Measurements from ENCODE around the gene GLT6D1. TPM values are rescaled to one million over a fixed set of nuclear protein-coding genes. Genes with fewer than 3 reads are reported as not detected.

GLT6D1 gene
- total RNA-seq, 2 experiments from 2014 or later, result not detected

DNA sequence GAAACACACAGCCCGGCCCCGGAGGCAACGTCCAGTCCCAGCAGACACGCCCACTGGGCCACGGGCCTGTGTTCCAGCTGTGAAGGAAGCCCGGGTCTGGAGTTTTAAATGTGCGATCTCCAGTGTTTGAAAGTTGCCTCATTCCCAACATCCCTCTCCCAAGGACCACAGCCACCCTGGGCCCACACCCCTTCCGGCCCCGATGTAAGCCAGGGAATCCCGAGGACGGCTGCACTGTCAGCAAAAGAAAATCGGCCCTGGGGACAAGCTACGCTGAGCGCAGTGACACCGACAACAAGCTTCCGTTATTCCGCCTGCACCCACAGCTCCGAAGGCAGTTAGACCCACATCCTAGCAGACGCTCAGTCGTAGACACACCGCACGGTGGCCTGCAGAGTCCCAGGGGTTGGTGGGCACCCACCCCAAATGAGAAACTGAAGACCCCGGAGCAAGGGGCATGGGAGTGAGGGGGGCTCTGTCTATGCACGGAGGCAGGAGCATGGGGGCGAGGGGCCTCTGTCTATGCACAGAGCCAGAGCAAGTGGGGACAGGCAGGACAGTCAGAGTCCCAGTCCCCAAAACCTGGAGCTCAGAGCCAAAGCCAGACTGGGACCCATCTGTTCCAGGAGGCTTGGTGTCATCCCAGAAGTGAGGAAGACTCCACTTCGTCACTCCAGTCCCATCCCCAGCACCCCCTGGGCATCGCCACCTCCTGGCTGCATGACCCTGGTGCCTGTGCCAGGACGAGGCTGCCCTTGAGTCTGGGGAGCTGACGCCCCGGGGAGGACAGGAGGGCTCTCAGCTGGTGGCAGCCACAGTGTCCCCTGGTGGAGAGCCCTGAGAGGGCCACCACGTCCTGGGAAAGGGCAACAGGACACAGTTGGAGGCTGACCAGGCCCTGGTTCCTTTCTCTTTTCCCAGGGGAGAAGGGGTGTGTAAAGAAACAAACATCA, 23.4 kb downstream of the GLT6D1 start:
- no peak for DNase-seq
- Mint-ChIP-seq H3K27ac (no peak overlapping the region), H3K27me3 (ENCODE audit: low read depth) (no peaks in the 10 kb centered on the region), H3K36me3 (ENCODE audit: low read depth) (no peaks in the 10 kb centered on the region), H3K4me1 (ENCODE audit: low read depth) (no peaks in the 10 kb centered on the region), H3K9me3 (ENCODE audit: insufficient read depth) (no peaks in the 10 kb centered on the region), H3K4me3 (no peak overlapping the region)
- POLR2A ChIA-PET, result no interaction called here
- CTCF ChIA-PET, result no interaction called here
- no peak for ATAC-seq

DNA sequence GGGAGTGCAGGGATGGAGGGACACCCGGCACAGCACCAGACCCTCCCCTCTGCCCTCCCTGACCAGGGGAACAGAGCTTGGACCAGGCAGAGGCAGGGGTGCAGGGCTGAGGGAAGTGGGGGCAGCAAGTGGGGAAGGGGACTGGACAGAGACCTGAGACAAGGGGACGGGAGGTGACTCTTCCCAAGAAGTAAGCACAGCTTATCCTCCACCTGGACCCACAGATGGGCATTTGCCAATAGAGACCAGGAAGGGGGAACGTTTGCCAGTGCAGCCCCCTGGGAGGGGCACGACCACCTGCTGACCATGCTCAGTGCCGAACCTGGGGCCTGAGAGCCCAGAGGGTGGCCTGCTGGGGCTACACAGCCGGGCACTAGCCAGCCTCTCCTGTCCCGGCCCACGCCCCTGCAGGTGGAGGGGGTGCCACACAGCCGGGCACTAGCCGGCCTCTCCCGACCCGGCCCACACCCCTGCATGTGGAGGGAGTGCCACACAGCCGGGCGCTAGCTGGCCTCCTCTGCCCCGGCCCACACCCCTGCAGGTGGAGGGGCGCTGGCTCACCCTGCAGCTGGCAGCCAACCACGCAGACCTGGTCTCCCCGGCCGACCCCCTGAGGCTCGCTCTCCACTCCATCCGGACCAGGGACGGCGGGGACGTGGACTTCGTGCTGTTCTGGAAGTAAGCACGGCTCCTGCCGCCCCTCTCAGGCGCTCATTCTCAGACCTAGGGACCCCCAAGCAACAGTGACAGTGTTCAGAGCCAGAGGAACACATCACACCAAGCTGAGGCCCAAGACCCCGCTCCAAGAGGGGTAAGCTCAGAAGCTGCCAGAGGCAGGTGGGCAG, 24.3 kb downstream of the GLT6D1 start:
- no peak overlapping the region for H3K27ac Mint-ChIP-seq
- no peaks in the 10 kb centered on the region for H3K4me1 Mint-ChIP-seq (ENCODE audit: low read depth)
- DNase-seq (no peak), ATAC-seq (no peak)
- no peak overlapping the region for H3K4me3 Mint-ChIP-seq
- no peaks in the 10 kb centered on the region for H3K27me3 Mint-ChIP-seq (ENCODE audit: low read depth)
- CTCF ChIA-PET, result no interaction called here
- H3K9me3 Mint-ChIP-seq (ENCODE audit: insufficient read depth), result no peaks in the 10 kb centered on the region
- POLR2A ChIA-PET, result no interaction called here
- H3K36me3 Mint-ChIP-seq (ENCODE audit: low read depth), result no peaks in the 10 kb centered on the region

- Mint-ChIP-seq H3K27ac (no peak overlapping the region), H3K36me3 (ENCODE audit: low read depth) (no peaks in the 10 kb centered on the region), H3K9me3 (ENCODE audit: insufficient read depth) (no peaks in the 10 kb centered on the region), H3K4me1 (ENCODE audit: low read depth) (no peaks in the 10 kb centered on the region), H3K4me3 (no peak overlapping the region), H3K27me3 (ENCODE audit: low read depth) (no peaks in the 10 kb centered on the region)
- ATAC-seq (no peak), DNase-seq (no peak)
- CTCF ChIA-PET, result no interaction called here
- POLR2A ChIA-PET, result no interaction called here
Measured at GRCh38 chr9:135613946-135614805, 25.2 kb downstream of the GLT6D1 start.

DNA sequence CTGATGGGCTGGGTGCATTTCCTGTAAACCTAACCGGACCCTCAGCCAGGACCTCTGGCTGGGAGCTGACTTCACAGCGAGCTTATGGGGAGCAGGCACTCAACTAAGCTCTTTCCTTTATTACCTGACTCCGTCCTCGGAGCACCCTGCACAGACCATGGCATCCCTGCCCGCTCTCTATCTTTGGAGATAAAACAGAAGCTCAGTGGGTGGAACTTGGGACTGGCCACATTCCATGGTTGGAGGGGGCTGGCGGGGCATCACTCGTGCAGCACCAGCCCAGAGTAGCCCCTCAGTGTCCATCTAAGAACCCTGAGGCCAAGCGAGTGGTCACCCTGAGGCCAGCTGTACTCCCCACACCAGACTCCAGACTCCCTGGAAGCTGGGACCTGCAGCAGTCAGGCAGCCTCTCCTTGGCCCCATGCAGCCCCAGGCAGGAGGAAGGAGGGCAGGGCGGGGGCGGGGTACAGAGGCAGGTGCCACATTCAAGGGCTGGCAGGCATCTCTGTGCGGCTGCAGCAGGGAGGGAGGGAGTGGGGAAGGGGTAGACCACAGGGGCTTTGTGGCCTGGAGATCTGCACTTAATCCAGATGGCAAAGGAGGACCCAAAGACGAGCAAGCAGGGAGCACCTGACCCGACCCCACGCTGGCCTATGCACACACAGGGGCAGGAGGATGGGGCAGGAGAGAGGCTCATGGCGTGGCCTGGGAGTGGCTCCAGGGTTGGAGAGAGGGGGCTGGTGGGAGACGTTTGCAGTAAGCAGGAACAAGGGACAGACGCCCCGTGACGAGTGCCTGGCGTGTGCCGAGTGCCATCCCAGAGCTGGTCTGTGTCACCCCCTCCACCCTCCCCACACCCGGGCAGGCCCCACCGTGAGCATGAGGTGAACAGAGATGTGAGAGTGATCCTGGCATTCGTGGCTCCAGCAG, 26.1 kb downstream of the GLT6D1 start:
- no peak overlapping the region for H3K27ac Mint-ChIP-seq
- ATAC-seq, result no peak
- H3K4me1 Mint-ChIP-seq (ENCODE audit: low read depth), result no peaks in the 10 kb centered on the region
- DNase-seq, result no peak
- CTCF ChIA-PET, result no interaction called here
- no peaks in the 10 kb centered on the region for H3K9me3 Mint-ChIP-seq (ENCODE audit: insufficient read depth)
- no peak overlapping the region for H3K4me3 Mint-ChIP-seq
- POLR2A ChIA-PET, result no interaction called here
- no peaks in the 10 kb centered on the region for H3K36me3 Mint-ChIP-seq (ENCODE audit: low read depth)
- H3K27me3 Mint-ChIP-seq (ENCODE audit: low read depth), result no peaks in the 10 kb centered on the region

DNA sequence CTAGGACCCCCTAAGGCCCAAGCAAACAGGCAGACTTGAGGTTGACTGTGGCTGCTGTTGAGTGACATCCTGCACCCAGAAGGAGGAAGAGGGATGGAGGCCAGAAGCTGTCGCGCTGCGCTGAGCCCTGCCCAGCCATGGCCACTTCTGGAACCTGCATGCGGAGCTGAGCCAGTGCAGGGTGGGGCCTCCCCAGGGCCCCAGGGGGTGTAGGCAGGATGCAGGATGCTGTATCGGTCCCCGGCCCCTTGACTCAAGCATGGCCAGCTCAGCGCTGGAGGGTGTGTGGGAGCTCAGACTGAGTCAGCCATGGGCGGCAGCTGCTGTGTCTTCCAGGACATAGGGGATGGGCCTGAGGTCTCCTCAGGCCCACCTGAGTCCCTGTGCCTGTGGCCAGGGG, 26.9 kb downstream of the GLT6D1 start:
- ChIA-PET CTCF (no interaction called here), POLR2A (no interaction called here)
- Mint-ChIP-seq H3K36me3 (ENCODE audit: low read depth) (no peaks in the 10 kb centered on the region), H3K27ac (no peak overlapping the region), H3K4me1 (ENCODE audit: low read depth) (no peaks in the 10 kb centered on the region), H3K27me3 (ENCODE audit: low read depth) (no peaks in the 10 kb centered on the region), H3K4me3 (no peak overlapping the region), H3K9me3 (ENCODE audit: insufficient read depth) (no peaks in the 10 kb centered on the region)
- DNase-seq (no peak), ATAC-seq (no peak)

DNA sequence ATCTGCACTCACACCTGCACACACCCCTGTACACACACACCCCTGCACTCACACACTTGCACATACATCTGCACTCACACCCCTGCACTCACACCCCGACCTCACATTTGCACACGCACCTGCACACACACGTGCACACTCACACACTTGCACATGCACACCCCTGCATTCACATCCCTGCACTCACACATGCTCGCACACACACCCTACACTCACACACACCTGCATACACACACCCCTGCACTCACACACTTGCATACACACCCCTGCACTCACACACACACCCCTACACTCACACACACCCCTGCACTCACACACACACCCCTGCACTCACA, 27.5 kb downstream of the GLT6D1 start:
- no peak for DNase-seq
- Mint-ChIP-seq H3K36me3 (ENCODE audit: low read depth) (no peaks in the 10 kb centered on the region), H3K27me3 (ENCODE audit: low read depth) (no peaks in the 10 kb centered on the region), H3K4me1 (ENCODE audit: low read depth) (no peaks in the 10 kb centered on the region), H3K27ac (no peak overlapping the region), H3K4me3 (no peak overlapping the region), H3K9me3 (ENCODE audit: insufficient read depth) (no peaks in the 10 kb centered on the region)
- CTCF ChIA-PET, result no interaction called here
- POLR2A ChIA-PET, result no interaction called here
- ATAC-seq, result no peak

GRCh38 chr9:135611142-135611874, 28.0 kb downstream of the GLT6D1 start:
- H3K27ac Mint-ChIP-seq, result no peak overlapping the region
- DNase-seq, result peak; percentile 4
- no peaks in the 10 kb centered on the region for H3K9me3 Mint-ChIP-seq (ENCODE audit: insufficient read depth)
- no peaks in the 10 kb centered on the region for H3K36me3 Mint-ChIP-seq (ENCODE audit: low read depth)
- H3K4me1 Mint-ChIP-seq (ENCODE audit: low read depth), result no peaks in the 10 kb centered on the region
- ChIA-PET POLR2A (no interaction called here), CTCF (no interaction called here)
- H3K4me3 Mint-ChIP-seq, result no peak overlapping the region
- no peaks in the 10 kb centered on the region for H3K27me3 Mint-ChIP-seq (ENCODE audit: low read depth)
- no peak for ATAC-seq

DNA sequence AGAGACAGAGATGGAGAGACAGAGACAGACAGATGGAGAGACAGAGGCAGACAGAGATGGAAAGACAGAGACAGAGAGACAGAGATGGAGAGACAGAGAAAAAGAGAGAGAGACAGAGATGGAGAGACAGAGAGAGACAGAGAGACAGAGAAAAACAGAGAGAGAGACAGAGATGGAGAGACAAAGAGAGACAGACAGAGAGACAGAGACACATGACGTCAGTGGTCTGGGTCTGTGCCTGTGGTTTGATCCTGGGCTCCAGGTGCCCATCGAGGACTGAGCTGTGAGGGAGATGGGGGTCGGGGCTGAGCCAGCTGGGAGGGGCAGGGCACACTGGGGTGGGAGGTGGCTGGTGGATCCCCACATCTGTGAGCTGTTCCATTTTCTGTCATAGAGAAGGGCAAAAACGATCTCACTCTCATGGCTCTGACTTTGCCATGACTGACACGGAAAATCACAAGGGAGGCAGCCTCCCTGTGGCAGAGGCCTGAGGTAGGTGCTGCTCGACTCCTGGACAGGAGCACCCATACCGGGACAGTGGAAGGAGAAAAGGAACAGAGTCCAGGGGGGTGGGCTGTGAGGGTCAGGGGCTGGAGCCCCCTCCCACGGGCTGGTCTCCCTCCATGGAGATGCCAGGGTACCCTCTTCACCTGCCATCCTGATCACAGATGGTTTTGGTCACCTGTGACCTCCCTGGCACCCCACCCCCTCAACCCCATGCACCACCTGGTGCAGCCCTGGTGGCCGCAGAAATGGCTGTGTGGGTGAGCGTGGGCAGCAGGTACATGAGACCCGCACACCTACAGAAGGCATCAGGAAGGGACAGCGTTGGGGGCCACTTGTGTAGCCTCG, 28.8 kb downstream of the GLT6D1 start:
- no peak for ATAC-seq
- Mint-ChIP-seq H3K4me1 (ENCODE audit: low read depth) (no peaks in the 10 kb centered on the region), H3K27ac (no peak overlapping the region), H3K9me3 (ENCODE audit: insufficient read depth) (no peaks in the 10 kb centered on the region), H3K36me3 (ENCODE audit: low read depth) (no peaks in the 10 kb centered on the region), H3K4me3 (no peak overlapping the region), H3K27me3 (ENCODE audit: low read depth) (no peaks in the 10 kb centered on the region)
- ChIA-PET CTCF (no interaction called here), POLR2A (no interaction called here)
- peak; percentile 15 for DNase-seq

DNA sequence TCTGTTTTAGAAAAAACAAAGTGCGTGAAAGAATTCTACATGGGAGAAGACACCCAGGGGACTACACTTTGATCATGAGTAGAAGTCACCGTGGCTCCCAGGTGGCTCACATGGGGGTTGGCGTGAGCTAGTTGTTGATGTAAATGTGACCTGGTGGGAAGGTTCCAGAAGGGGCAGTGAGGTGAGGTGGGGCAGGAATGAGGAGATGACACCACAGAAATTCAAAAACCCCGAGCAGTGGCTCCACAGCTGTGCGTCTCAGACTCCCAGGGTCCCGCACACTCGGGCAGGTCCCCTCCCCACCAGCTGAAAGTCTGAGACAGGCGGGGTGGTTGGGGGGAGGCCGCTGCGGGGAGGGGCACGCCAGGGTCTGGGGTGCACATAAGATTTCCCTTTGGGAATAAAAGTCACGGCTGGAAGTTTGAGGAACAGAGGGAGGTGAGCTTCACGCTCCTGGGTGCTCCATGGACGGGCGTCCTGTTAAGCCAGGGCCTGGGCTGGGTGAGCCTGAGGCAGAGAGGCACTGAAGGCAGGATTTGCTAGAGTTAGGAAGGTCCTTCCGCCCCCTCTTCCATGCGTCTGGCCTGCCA, 29.9 kb downstream of the GLT6D1 start:
- Mint-ChIP-seq H3K4me1 (ENCODE audit: low read depth) (no peaks in the 10 kb centered on the region), H3K27ac (no peak overlapping the region), H3K36me3 (ENCODE audit: low read depth) (no peaks in the 10 kb centered on the region), H3K4me3 (no peak overlapping the region), H3K27me3 (ENCODE audit: low read depth) (no peaks in the 10 kb centered on the region), H3K9me3 (ENCODE audit: insufficient read depth) (no peaks in the 10 kb centered on the region)
- CTCF ChIA-PET, result no interaction called here
- POLR2A ChIA-PET, result no interaction called here
- DNase-seq (peak; percentile 15), ATAC-seq (no peak)

DNA sequence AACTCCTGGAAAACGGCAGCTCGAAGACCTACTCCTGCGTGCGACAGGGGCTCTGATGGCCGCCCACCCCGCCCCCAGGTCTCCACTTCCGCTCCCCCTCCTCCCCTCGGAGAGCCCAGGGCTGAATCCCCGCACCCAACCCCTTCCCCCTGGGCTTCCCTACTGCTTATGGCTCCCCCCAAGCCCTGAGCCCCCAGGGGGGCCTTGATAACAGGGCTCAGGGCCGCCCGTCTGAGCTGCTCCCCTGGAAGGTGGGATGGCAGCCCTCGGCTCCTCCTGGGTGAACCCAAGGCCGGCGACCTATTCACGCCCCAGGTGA, 30.4 kb downstream of the GLT6D1 start:
- CTCF ChIA-PET, result no interaction called here
- no peak overlapping the region for H3K27ac Mint-ChIP-seq

More for the DNA sequence above, 30.4 kb downstream of the GLT6D1 start:
- H3K9me3 Mint-ChIP-seq (ENCODE audit: insufficient read depth), result no peaks in the 10 kb centered on the region
- H3K4me3 Mint-ChIP-seq, result no peak overlapping the region
- POLR2A ChIA-PET, result no interaction called here
- no peaks in the 10 kb centered on the region for H3K4me1 Mint-ChIP-seq (ENCODE audit: low read depth)
- DNase-seq (peak; percentile 6), ATAC-seq (no peak)
- H3K36me3 Mint-ChIP-seq (ENCODE audit: low read depth), result no peaks in the 10 kb centered on the region
- no peaks in the 10 kb centered on the region for H3K27me3 Mint-ChIP-seq (ENCODE audit: low read depth)

Measured in activated CD8-positive, alpha-beta T cell treated with anti-CD3 and anti-CD28 coated beads, Interleukin-2, amount 10 ng/mL, durations not matched to agents 7 days and 5 days (primary cell).